ENCODE measurements around the gene ATP2B1.

The ATP2B1 gene

DNA sequence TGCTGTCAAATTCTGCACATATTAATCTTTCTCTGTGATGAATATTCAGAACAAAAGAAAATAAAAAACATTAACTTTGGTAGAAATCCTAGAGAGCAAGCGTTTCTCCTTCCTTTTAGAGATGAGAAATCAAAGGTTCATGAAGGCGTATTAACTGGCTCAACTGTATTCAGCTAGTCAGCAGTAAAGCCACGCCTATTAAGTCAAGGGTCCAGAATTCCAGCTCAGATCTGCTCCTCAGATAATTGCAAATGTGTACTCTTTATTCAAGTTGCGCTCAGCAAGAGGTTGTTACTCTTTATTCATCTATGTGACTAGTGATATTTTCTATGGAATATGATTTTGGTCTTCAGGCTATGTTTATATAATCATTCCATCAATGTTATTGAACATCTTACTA lies 169.7 kb downstream of the ATP2B1 start:
- no peak for DNase-seq
